HUES6 (cell line): Measurements from ENCODE around the gene BUB1.
"Not testable (repeated sequence)": the region's sequence is repeated elsewhere in the genome, so short reads cannot be mapped to it uniquely, and the experiment has no call there.

Experiments used
- H3K27ac ChIP-seq: 2 replicates; pipeline ENCODE4 v1.7.0; 2013; ENCODE audit warnings: low read depth, mild to moderate bottlenecking, low read length, inconsistent platforms
- H3K27me3 ChIP-seq: 2 replicates; pipeline ENCODE4 v1.6.1; 2013; ENCODE audit warnings: low read length; ENCODE audit not compliant: control insufficient read depth, insufficient read depth
- H3K36me3 ChIP-seq: 2 replicates; pipeline ENCODE4 v1.6.1; 2013; ENCODE audit warnings: low read length; ENCODE audit not compliant: control insufficient read depth, insufficient read depth
- H3K4me1 ChIP-seq: 2 replicates; pipeline ENCODE4 v1.6.1; 2013; ENCODE audit warnings: low read length; ENCODE audit not compliant: control insufficient read depth, insufficient read depth
- H3K4me3 ChIP-seq: 2 replicates; pipeline ENCODE4 v1.5.1; 2013; ENCODE audit warnings: low read depth, low read length
- H3K9ac ChIP-seq: one replicate; pipeline ENCODE4 v1.6.1; 2013; ENCODE audit warnings: mild to moderate bottlenecking, low read length
- H3K9me3 ChIP-seq: 2 replicates; pipeline ENCODE4 v1.6.1; 2013; ENCODE audit warnings: low read depth, low read length; ENCODE audit not compliant: control insufficient read depth, insufficient read depth

BUB1 gene

GRCh38 chr2:110591973-110592372 is 85.9 kb downstream of the BUB1 start:
- H3K9me3 ChIP-seq, H3K4me1 ChIP-seq, H3K9ac ChIP-seq, H3K27ac ChIP-seq, H3K36me3 ChIP-seq, H3K27me3 ChIP-seq, H3K4me3 ChIP-seq: not testable (repeated sequence)

GRCh38 chr2:110589677-110590330 is 88.1 kb downstream of the BUB1 start:
- H3K27me3 ChIP-seq, H3K4me1 ChIP-seq, H3K9ac ChIP-seq, H3K27ac ChIP-seq, H3K36me3 ChIP-seq, H3K9me3 ChIP-seq, H3K4me3 ChIP-seq: not testable (repeated sequence)

- H3K4me3 ChIP-seq, H3K27me3 ChIP-seq, H3K4me1 ChIP-seq, H3K9ac ChIP-seq, H3K9me3 ChIP-seq, H3K27ac ChIP-seq, H3K36me3 ChIP-seq: not testable (repeated sequence)
Observed at GRCh38 chr2:110588520-110588919, 89.3 kb downstream of the BUB1 start.
